Measurements from ENCODE around the gene S100Z. TPM values are rescaled to one million over a fixed set of nuclear protein-coding genes. Genes with fewer than 3 reads are reported as not detected.

S100Z gene
- total and polyA plus RNA-seq, 9 of the 15 experiments (the other 6 are each of a cell fraction or from before 2014, with no cell fraction given), result 0.15 to 0.42 (median 0.20) TPM; not detected in 6

DNA sequence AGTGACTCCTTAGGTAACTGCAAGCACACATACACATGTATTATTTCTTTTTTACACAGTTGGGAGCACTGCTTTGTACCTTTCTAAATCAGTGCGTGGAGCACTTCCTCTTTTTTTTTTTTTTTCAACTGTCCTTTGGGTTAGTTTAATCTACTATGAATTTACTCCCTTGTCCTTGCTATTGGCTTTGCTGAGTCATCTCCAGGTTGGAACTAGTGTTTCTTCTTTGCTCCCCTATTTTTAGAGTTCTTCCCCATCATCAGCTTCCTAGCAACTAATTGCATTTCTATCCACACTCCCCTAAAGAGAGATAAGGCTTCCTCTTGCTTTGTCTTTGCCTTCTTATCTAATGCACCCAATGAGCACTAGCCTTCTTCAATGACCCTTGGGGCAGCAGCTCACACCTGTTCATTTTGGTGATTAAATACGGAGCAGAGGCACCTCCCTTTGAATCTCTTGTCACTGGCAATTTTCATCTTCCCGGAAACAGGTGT is 24.3 kb downstream of the S100Z start (continued):
- TF ChIP-seq, protein P1, sequence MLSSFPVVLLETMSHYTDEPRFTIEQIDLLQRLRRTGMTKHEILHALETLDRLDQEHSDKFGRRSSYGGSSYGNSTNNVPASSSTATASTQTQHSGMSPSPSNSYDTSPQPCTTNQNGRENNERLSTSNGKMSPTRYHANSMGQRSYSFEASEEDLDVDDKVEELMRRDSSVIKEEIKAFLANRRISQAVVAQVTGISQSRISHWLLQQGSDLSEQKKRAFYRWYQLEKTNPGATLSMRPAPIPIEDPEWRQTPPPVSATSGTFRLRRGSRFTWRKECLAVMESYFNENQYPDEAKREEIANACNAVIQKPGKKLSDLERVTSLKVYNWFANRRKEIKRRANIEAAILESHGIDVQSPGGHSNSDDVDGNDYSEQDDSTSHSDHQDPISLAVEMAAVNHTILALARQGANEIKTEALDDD (IDR thresholded peaks at IDR 0.05), result peak; percentile 74
- TF ChIP-seq, protein P2, sequence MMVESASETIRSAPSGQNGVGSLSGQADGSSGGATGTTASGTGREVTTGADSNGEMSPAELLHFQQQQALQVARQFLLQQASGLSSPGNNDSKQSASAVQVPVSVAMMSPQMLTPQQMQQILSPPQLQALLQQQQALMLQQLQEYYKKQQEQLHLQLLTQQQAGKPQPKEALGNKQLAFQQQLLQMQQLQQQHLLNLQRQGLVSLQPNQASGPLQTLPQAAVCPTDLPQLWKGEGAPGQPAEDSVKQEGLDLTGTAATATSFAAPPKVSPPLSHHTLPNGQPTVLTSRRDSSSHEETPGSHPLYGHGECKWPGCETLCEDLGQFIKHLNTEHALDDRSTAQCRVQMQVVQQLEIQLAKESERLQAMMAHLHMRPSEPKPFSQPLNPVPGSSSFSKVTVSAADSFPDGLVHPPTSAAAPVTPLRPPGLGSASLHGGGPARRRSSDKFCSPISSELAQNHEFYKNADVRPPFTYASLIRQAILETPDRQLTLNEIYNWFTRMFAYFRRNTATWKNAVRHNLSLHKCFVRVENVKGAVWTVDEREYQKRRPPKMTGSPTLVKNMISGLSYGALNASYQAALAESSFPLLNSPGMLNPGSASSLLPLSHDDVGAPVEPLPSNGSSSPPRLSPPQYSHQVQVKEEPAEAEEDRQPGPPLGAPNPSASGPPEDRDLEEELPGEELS (CRISPR knock-in tag; IDR thresholded peaks at IDR 0.05; ENCODE audit: borderline replicate concordance), result no peak
- TF ChIP-seq ZEB2 (IDR thresholded peaks at IDR 0.05), result peak; percentile 95
- TF ChIP-seq, protein P3, sequence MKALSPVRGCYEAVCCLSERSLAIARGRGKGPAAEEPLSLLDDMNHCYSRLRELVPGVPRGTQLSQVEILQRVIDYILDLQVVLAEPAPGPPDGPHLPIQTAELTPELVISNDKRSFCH (CRISPR knock-in tag; IDR thresholded peaks at IDR 0.05), result no peak
- TF ChIP-seq, protein P3 (tag; IDR thresholded peaks at IDR 0.05), result peak; percentile 81; the same call in 1 of the 2 replicates
- no peak for TF ChIP-seq CCNT2 (IDR thresholded peaks at IDR 0.05; ENCODE audit: borderline replicate concordance, extremely low read depth, insufficient read length, low read depth, low read length)
- TF ChIP-seq, protein P4, sequence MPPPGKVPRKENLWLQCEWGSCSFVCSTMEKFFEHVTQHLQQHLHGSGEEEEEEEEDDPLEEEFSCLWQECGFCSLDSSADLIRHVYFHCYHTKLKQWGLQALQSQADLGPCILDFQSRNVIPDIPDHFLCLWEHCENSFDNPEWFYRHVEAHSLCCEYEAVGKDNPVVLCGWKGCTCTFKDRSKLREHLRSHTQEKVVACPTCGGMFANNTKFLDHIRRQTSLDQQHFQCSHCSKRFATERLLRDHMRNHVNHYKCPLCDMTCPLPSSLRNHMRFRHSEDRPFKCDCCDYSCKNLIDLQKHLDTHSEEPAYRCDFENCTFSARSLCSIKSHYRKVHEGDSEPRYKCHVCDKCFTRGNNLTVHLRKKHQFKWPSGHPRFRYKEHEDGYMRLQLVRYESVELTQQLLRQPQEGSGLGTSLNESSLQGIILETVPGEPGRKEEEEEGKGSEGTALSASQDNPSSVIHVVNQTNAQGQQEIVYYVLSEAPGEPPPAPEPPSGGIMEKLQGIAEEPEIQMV (tag; conservative IDR thresholded peaks at IDR 0.05; ENCODE audit: low read depth), result no peak
- TF ChIP-seq ETV6 (IDR thresholded peaks at IDR 0.05; ENCODE audit: borderline replicate concordance in 1 of 2, low read depth in 2 of 2, low read length in 1 of 2), result peak in 1 of 2 experiments; percentile 30; a peak in 1 of 4 replicates
- TF ChIP-seq ETV6 (CRISPR knock-in tag; IDR thresholded peaks at IDR 0.05; ENCODE audit: borderline replicate concordance), result no peak
- TF ChIP-seq KDM1A (IDR thresholded peaks at IDR 0.05), result peak; percentile 92 to 93
- TF ChIP-seq, protein P5, sequence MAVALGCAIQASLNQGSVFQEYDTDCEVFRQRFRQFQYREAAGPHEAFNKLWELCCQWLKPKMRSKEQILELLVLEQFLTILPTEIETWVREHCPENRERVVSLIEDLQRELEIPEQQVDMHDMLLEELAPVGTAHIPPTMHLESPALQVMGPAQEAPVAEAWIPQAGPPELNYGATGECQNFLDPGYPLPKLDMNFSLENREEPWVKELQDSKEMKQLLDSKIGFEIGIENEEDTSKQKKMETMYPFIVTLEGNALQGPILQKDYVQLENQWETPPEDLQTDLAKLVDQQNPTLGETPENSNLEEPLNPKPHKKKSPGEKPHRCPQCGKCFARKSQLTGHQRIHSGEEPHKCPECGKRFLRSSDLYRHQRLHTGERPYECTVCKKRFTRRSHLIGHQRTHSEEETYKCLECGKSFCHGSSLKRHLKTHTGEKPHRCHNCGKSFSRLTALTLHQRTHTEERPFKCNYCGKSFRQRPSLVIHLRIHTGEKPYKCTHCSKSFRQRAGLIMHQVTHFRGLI (CRISPR knock-in tag; IDR thresholded peaks at IDR 0.05), result no peak
- 0 out of 2 replicates have a peak, but pooled peaks have one; percentile 15 for TF ChIP-seq FOXJ2 (tag; IDR thresholded peaks at IDR 0.05)
- TF ChIP-seq CAMTA2 (CRISPR knock-in tag; conservative IDR thresholded peaks at IDR 0.05), result no peak
- TF ChIP-seq SMAD1 (IDR thresholded peaks at IDR 0.05; ENCODE audit: low read depth, low read length, partially characterized antibody), result no peak
- 0 out of 2 replicates have a peak, but pooled peaks have one; percentile 31 for TF ChIP-seq POLR2AphosphoS5 (IDR thresholded peaks at IDR 0.05; ENCODE audit: control insufficient read depth, insufficient read depth, low read depth, low read length)
- peak; percentile 82 for TF ChIP-seq MAFK (IDR thresholded peaks at IDR 0.05; ENCODE audit: low read length)
- TF ChIP-seq TCF3 (CRISPR knock-in tag; IDR thresholded peaks at IDR 0.05), result peak; percentile 78
- TF ChIP-seq HDAC2 (IDR thresholded peaks at IDR 0.05), result peak; percentile 97
- peak; percentile 93 for TF ChIP-seq ZNF384 (IDR thresholded peaks at IDR 0.05; ENCODE audit: low read depth, low read length)
- TF ChIP-seq ATF1 (CRISPR knock-in tag; IDR thresholded peaks at IDR 0.05), result no peak
- peak; percentile 36 for TF ChIP-seq ATF1 (tag; IDR thresholded peaks at IDR 0.05)
- peak; percentile 43; the same call in 1 of the 2 replicates for TF ChIP-seq ZNF644 (tag; IDR thresholded peaks at IDR 0.05; ENCODE audit: low read depth)
- TF ChIP-seq ESRRB (CRISPR knock-in tag; IDR thresholded peaks at IDR 0.05; ENCODE audit: borderline replicate concordance), result no peak
- peak; percentile 23; the same call in 1 of the 2 replicates for TF ChIP-seq LCOR (CRISPR knock-in tag; IDR thresholded peaks at IDR 0.05)
